ENCODE data around the gene POLR3G.

- TF ChIP-seq CTCF (IDR thresholded peaks at IDR 0.05): no peak
- no peak for TF ChIP-seq POLR2AphosphoS5 (IDR thresholded peaks at IDR 0.05; ENCODE audit: low read depth, low read length)
- no peak for TF ChIP-seq TCF7L2 (IDR thresholded peaks at IDR 0.05; ENCODE audit: low read depth, low read length)
Measured at GRCh38 chr5:90519081-90519480, 44.4 kb downstream of the POLR3G start.
